B cell (primary cell): Measurements from ENCODE around the gene GABRR2.

Experiments used
- CTCF ChIP-seq: fragments of 200-600 bp; IDR thresholded peaks from one replicate; pipeline ENCODE4 v1.8.0; 2022; ENCODE audit warnings: antibody characterized with exemption, mild to moderate bottlenecking
- EZH2 ChIP-seq: IDR thresholded peaks from 2 replicates; pipeline ENCODE4 v1.6.1; 2012; ENCODE audit warnings: borderline replicate concordance, low read depth, mild to moderate bottlenecking, moderate library complexity, low read length; ENCODE audit not compliant: insufficient read depth, poor library complexity, severe bottlenecking

GRCh38 chr6:89252907-89253306 lies 62.2 kb downstream of the GABRR2 start:
- TF ChIP-seq CTCF (no peak), EZH2 (no peak)
